ENCODE results near the gene NHEJ1. TPM values are rescaled to one million over a fixed set of nuclear protein-coding genes. Genes with fewer than 3 reads are reported as not detected.

NHEJ1 gene
- total and polyA plus RNA-seq, 9 donors = 10.8 to 23.1 (median 17.1) TPM

DNA sequence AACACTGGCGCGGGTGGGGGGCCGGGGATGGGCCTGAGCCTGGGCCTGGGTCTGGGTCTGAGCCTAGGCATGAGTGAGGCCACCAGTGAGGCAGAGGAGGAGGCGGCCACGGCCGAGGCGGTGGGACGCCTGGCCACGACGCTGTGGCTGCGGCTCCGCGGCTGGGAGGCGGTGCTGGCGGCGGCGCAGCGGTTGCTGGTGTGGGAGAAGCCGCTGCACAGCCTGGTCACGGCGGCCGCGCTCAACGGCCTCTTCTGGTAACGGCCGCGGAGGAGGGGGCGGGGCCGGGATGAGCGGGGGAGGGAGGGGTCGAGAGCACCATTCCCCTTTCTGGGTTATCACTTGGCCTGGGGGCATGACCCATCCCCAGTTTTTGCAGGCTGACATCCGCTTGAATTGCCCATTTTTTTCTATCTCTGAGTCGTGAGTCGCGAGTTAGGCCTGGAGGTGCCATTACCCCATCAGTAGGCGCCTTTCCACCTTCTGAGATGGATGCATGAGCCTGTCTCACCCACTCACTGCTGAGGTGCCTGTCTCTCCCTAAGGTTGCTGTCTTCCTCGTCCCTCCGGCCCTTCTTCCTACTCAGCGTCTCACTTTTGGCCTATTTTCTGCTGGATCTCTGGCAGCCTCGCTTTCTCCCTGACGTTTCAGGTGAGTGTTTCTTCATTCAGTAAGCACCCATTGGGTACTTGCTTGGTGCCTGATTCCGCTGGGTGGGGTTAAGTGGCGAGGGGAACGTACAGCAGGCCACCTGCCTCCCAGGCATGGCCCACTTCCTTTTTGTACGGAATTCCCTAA, 18.0 kb upstream of the NHEJ1 start:
- no peaks in the 10 kb centered on the region for H3K27me3 ChIP-seq
- TF ChIP-seq POLR2A (IDR thresholded peaks at IDR 0.05) = no peak
- no peak for TF ChIP-seq EP300 (IDR thresholded peaks at IDR 0.05)
- TF ChIP-seq, protein P1, sequence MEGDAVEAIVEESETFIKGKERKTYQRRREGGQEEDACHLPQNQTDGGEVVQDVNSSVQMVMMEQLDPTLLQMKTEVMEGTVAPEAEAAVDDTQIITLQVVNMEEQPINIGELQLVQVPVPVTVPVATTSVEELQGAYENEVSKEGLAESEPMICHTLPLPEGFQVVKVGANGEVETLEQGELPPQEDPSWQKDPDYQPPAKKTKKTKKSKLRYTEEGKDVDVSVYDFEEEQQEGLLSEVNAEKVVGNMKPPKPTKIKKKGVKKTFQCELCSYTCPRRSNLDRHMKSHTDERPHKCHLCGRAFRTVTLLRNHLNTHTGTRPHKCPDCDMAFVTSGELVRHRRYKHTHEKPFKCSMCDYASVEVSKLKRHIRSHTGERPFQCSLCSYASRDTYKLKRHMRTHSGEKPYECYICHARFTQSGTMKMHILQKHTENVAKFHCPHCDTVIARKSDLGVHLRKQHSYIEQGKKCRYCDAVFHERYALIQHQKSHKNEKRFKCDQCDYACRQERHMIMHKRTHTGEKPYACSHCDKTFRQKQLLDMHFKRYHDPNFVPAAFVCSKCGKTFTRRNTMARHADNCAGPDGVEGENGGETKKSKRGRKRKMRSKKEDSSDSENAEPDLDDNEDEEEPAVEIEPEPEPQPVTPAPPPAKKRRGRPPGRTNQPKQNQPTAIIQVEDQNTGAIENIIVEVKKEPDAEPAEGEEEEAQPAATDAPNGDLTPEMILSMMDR (IDR thresholded peaks at IDR 0.05) = no peak
- H3K9me3 ChIP-seq = no peaks in the 10 kb centered on the region
- peak overlapping the region; percentile 97 for H3K4me3 ChIP-seq
- H3K4me1 ChIP-seq (ENCODE audit: insufficient read depth) = peaks cover 8% of the 10 kb centered on the region
- no peaks in the 10 kb centered on the region for H3K36me3 ChIP-seq
- H3K27ac ChIP-seq = peak overlapping the region; percentile 87 to 94
- intact Hi-C loops (cut with DNase I) = loop anchor here in 2 of 4 donors (5.0 to 10.0 kb wide), 4 partner anchors 39 to 1164 kb away; partner anchors contain the start of genes ABCB6 (in 1 of the 2), ANKZF1 (in 1 of the 2) and ATG9A (in 1 of the 2)
- 3 to 6% (median 5%) methylated on average over 27 to 45 of the region's 45 CpGs for WGBS, 3 donors
- DNase-seq = peak in 3 of 5 donors; percentile 62 to 79 (median 73)

DNA sequence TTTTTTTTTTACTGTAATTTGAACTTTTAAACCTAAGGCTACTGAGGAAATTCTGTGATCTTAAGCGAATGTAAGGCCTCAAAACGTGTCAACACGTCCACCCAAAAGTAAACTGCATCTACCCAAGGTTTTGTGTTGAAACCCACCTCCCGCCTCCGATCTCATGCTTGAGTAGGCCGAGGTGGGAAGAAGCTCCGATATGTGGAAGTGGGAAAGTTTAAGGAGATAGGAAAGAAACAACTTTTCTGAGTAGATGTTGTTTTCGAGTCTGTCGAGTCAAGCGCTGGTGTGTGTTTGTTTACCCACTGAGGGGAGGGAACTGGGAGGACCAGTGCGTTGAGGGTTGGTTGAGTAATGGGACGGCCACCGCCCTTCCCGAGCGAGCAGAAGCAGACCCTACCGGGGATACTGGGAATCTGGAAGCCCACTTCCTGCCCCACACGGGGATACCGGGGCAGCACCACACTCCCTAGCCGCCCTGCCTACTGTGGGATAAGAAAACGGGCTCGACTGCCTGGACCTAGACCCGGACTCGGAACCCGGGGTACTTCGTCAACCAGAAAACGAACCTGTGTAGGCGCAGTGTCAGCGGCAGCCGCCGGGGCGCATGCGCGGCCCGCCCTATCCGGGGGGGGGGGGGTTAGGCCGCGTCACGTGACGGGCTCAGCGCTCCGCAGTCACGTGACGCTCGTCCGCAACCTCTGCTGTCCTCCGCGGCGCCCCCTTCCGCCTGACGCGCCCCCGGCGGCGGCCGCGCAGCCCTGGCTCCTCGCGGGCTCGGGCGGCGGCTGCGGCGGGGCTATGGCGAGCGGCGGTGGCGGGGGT, 17.1 kb upstream of the NHEJ1 start, which contains the start of gene RETREG2:
RETREG2 (plus strand) TSS at position 724 of the 825 bp plus-strand sequence; CDS start at position 802, 78 bp downstream.
- no peaks in the 10 kb centered on the region for H3K36me3 ChIP-seq
- peaks cover 8% of the 10 kb centered on the region for H3K4me1 ChIP-seq (ENCODE audit: insufficient read depth)

DNA sequence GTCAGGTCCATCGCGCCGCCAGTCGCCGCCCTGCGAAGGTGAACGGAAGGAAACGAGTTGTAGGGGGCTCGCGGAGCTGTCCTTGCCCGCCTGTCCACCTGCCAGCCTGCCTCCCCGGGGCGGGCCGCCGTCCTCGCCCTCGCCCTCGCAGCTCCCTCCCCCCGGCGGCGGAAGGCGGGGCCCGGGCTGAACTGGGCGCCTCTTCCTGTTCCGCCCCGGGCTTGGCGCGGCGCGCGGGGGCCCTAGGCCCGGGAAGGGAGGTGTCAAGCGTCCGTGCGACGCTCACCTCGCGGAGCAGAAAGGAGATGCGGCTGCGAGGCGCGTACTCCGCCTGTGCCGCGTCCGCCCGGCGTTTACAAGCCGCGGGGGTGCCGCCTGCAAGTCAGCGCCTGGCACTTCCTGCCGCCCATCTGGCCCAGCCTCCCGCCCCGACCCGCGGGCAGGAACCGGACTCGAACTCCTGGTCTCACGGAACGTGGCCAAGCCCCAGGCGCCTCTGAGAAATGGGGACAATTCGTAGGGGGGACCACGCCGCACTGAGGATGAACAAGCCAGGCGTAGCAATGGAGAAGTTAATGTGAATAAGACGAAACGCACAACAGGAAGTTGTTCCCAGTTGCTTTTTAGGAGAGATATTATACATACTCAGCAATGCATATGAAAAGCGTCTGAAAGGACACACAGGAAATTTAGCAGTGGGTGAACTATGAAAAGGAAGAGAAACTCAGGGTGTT, 16.4 kb upstream of the NHEJ1 start, which contains the start of gene CNPPD1:
CNPPD1 (minus strand) TSS at position 108 of the 734 bp plus-strand sequence; CDS start at position 11, 97 bp downstream.
- H3K27me3 ChIP-seq = no peaks in the 10 kb centered on the region
- H3K9me3 ChIP-seq = no peaks in the 10 kb centered on the region
- TF ChIP-seq POLR2A (IDR thresholded peaks at IDR 0.05) = peak; percentile 99
- TF ChIP-seq, protein P1 (IDR thresholded peaks at IDR 0.05) = no peak
- WGBS, 3 donors = 0 to 1% (median 1%) methylated on average over 42 to 69 of the region's 69 CpGs
- peak; percentile 89 to 92 (median 91) for DNase-seq
- intact Hi-C loops (cut with DNase I) = loop anchor here in 2 of 4 donors (2.0 to 10.0 kb wide), 5 partner anchors 16 to 1162 kb away; partner anchors contain the start of genes ABCB6 (in 1 of the 2), ANKZF1 (in 1 of the 2), ATG9A (in 1 of the 2) and NHEJ1 (in 1 of the 2)
- peak within 1 kb of the TSS; percentile 97 for H3K4me3 ChIP-seq
- no peaks in the 10 kb centered on the region for H3K36me3 ChIP-seq
- peak within 1 kb of the TSS; percentile 87 to 94 for H3K27ac ChIP-seq
- H3K4me1 ChIP-seq (ENCODE audit: insufficient read depth) = peaks cover 8% of the 10 kb centered on the region

More for the DNA sequence above, 17.1 kb upstream of the NHEJ1 start, which contains the start of gene RETREG2:
- no peaks in the 10 kb centered on the region for H3K27me3 ChIP-seq
- 0% methylated on average over 45 to 67 of the region's 67 CpGs for WGBS, 3 donors
- DNase-seq = peak; percentile 88 to 91 (median 89)
- TF ChIP-seq EP300 (IDR thresholded peaks at IDR 0.05) (no peak), POLR2A (IDR thresholded peaks at IDR 0.05) (peak; percentile 99)
- TF ChIP-seq, protein P1 (IDR thresholded peaks at IDR 0.05) = peak in 2 of 3 donors; percentile 46 to 70
- H3K4me3 ChIP-seq = peak within 1 kb of the TSS; percentile 97
- peak within 1 kb of the TSS; percentile 87 to 94 for H3K27ac ChIP-seq
- intact Hi-C loops (cut with DNase I) = loop anchor here in 2 of 4 donors (2.0 to 10.0 kb wide), 5 partner anchors 17 to 1163 kb away; partner anchors contain the start of genes ABCB6 (in 1 of the 2), ANKZF1 (in 1 of the 2), ATG9A (in 1 of the 2) and NHEJ1 (in 1 of the 2)
- H3K9me3 ChIP-seq = no peaks in the 10 kb centered on the region

Measured in ovary (tissue), 9 donors.